K562 treated with DMSO at 1 percent for 48 hours (cell line): ENCODE results near the gene AKIRIN1. TPM values are rescaled to one million over a fixed set of nuclear protein-coding genes. Genes with fewer than 3 reads are reported as not detected.

Experiments used
- total RNA-seq: library from RNA; unstranded; fragments of 300-600 nt; gene quantifications from 2 replicates; pipeline ENCODE4 v1.2.3, GENCODE V29; 2022; ENCODE audit warnings: low replicate concordance; ENCODE audit errors: extremely low read depth

Gene AKIRIN1
- not detected in 2 replicates for total RNA-seq

GRCh38 chr1:38990738-38991637 is at the start of gene AKIRIN1:
Gene AKIRIN1, plus strand, starts transcription at chr1:38991276. Its CDS starts 105 bp downstream, at chr1:38991381.

GRCh38 chr1:38941527-38942019 is 49.5 kb upstream of the AKIRIN1 start, which contains the start of gene RHBDL2:
Gene RHBDL2, minus strand, starts transcription at chr1:38941830. Its CDS starts 22,618 bp downstream, at chr1:38919212.

GRCh38 chr1:39026051-39026865 is 35.2 kb downstream of the AKIRIN1 start, which contains the start of gene NDUFS5:
Gene NDUFS5, plus strand, starts transcription at chr1:39026350. Its CDS starts 2,375 bp downstream, at chr1:39028725.

Other genes starting within 250 kb of the AKIRIN1 start
- not detected in 2 replicates for gene RRAGC, start 131.5 kb upstream of the AKIRIN1 start, total RNA-seq
- not detected in 2 replicates for gene MYCBP, start 117.9 kb upstream of the AKIRIN1 start, total RNA-seq
- gene GJA9, start 109.7 kb upstream of the AKIRIN1 start, total RNA-seq = not detected in 2 replicates
- gene RHBDL2, start 49.4 kb upstream of the AKIRIN1 start, total RNA-seq = not detected in 2 replicates
- gene NDUFS5, start 35.1 kb downstream of the AKIRIN1 start, total RNA-seq = not detected in 2 replicates
- 583 TPM in 1 of 2 replicates, not detected in the other for gene MACF1, start 213.4 kb downstream of the AKIRIN1 start, total RNA-seq